HEK293 (cell line): ENCODE results near the gene DEPDC5.

Experiments
- CTCF ChIA-PET: fragments of 350-600 bp; formaldehyde crosslinking; extraction: SDS; loops from one replicate; lab custom pipeline; 2021; ENCODE audit warnings: antibody characterized with exemption; lab: Yijun Ruan, JAX
- POLR2A ChIA-PET: fragments of 300-600 bp; formaldehyde crosslinking; extraction: SDS; loops from one replicate; lab custom pipeline; 2020; ENCODE audit warnings: antibody characterized with exemption, inconsistent platforms; lab: Yijun Ruan, JAX
- H3K27ac ChIP-seq: fragments of 200-500 bp; sonication (Bioruptor generic); 2 replicates; pipeline ENCODE4 v1.5.1; 2014; ENCODE audit warnings: low read depth, low read length, control low read depth, inconsistent platforms; ENCODE audit errors: extremely low read depth
- H3K36me3 ChIP-seq, 2 experiments: fragments of 200-500 bp in 1 of 2; sonication (Bioruptor generic) in 1 of 2; 1 replicate in 1 of 2; 2 replicates in 1 of 2; pipeline ENCODE4 v1.5.1; 2014 to 2017; ENCODE audit warnings: inconsistent platforms in 2 of 2, low read length in 2 of 2; ENCODE audit not compliant: control insufficient read depth in 2 of 2, insufficient read depth in 1 of 2
- H3K4me1 ChIP-seq: fragments of 200-500 bp; sonication (Bioruptor generic); 2 replicates; pipeline ENCODE4 v1.5.1; 2014; ENCODE audit warnings: mild to moderate bottlenecking, low read length, inconsistent platforms; ENCODE audit not compliant: control insufficient read depth, insufficient read depth
- H3K4me3 ChIP-seq: 2 replicates; pipeline ENCODE4 v1.5.1; 2011; ENCODE audit warnings: low read depth, mild to moderate bottlenecking, control low read depth, low read length, moderate library complexity
- H3K9me3 ChIP-seq: fragments of 200-500 bp; sonication (Bioruptor generic); 2 replicates; pipeline ENCODE4 v1.5.1; 2014; ENCODE audit warnings: low read depth, low read length, inconsistent platforms; ENCODE audit not compliant: control insufficient read depth, insufficient read depth
- GLI4 ChIP-seq: fragments of 450-650 bp; formaldehyde crosslinking; IDR thresholded peaks from 2 replicates; pipeline ENCODE4 v1.5.1; 2016; ENCODE audit warnings: missing biosample characterization, missing genetic modification characterization
- HOXD13 ChIP-seq: sonication (generic); formaldehyde crosslinking; IDR thresholded peaks from 2 replicates; pipeline ENCODE4 v1.8.0; 2022; ENCODE audit warnings: missing genetic modification reagents, borderline replicate concordance
- PBX3 ChIP-seq: sonication (generic); formaldehyde crosslinking; IDR thresholded peaks from 2 replicates; pipeline ENCODE4 v1.8.1; 2022; ENCODE audit warnings: mild to moderate bottlenecking, moderate library complexity, missing genetic modification reagents
- PRDM2 ChIP-seq: fragments of 450-650 bp; formaldehyde crosslinking; IDR thresholded peaks from 2 replicates; pipeline ENCODE4 v1.5.1; 2016; ENCODE audit warnings: missing biosample characterization, missing genetic modification characterization, borderline replicate concordance
- PRDM4 ChIP-seq: fragments of 450-650 bp; formaldehyde crosslinking; IDR thresholded peaks from 2 replicates; pipeline ENCODE4 v1.5.1; 2017; ENCODE audit warnings: missing biosample characterization, missing genetic modification characterization
- REST ChIP-seq: fragments of 450-650 bp; formaldehyde crosslinking; IDR thresholded peaks from 2 replicates; pipeline ENCODE4 v1.5.1; 2016; ENCODE audit warnings: missing biosample characterization, missing genetic modification characterization
- WT1 ChIP-seq: fragments of 450-650 bp; formaldehyde crosslinking; IDR thresholded peaks from 2 replicates; pipeline ENCODE4 v1.5.1; 2016; ENCODE audit warnings: missing biosample characterization, missing genetic modification characterization
- ZIC2 ChIP-seq: fragments of 450-650 bp; formaldehyde crosslinking; IDR thresholded peaks from 2 replicates; pipeline ENCODE4 v1.5.1; 2016; ENCODE audit warnings: missing biosample characterization, missing genetic modification characterization
- ZNF221 ChIP-seq: fragments of 450-650 bp; formaldehyde crosslinking; IDR thresholded peaks from 2 replicates; pipeline ENCODE4 v1.5.1; 2017; ENCODE audit warnings: missing biosample characterization, missing genetic modification characterization, borderline replicate concordance
- ZNF239 ChIP-seq: fragments of 450-650 bp; formaldehyde crosslinking; IDR thresholded peaks from 2 replicates; pipeline ENCODE4 v1.5.1; 2016; ENCODE audit warnings: missing biosample characterization, missing genetic modification characterization
- ZNF416 ChIP-seq: fragments of 450-650 bp; formaldehyde crosslinking; IDR thresholded peaks from 2 replicates; pipeline ENCODE4 v1.5.1; 2016; ENCODE audit warnings: missing biosample characterization, missing genetic modification characterization
- ZNF585B ChIP-seq: fragments of 450-650 bp; formaldehyde crosslinking; IDR thresholded peaks from 2 replicates; pipeline ENCODE4 v1.5.1; 2016; ENCODE audit warnings: missing biosample characterization, missing genetic modification characterization
- ZNF664 ChIP-seq: fragments of 450-650 bp; formaldehyde crosslinking; IDR thresholded peaks from 2 replicates; pipeline ENCODE4 v1.5.1; 2016; ENCODE audit warnings: missing biosample characterization, missing genetic modification characterization
- ZNF701 ChIP-seq: fragments of 450-650 bp; formaldehyde crosslinking; IDR thresholded peaks from 2 replicates; pipeline ENCODE4 v1.5.1; 2016; ENCODE audit warnings: missing biosample characterization, missing genetic modification characterization
- ZSCAN18 ChIP-seq: fragments of 450-650 bp; formaldehyde crosslinking; IDR thresholded peaks from 2 replicates; pipeline ENCODE4 v1.5.1; 2016; ENCODE audit warnings: missing biosample characterization, missing genetic modification characterization

The DEPDC5 gene

DNA sequence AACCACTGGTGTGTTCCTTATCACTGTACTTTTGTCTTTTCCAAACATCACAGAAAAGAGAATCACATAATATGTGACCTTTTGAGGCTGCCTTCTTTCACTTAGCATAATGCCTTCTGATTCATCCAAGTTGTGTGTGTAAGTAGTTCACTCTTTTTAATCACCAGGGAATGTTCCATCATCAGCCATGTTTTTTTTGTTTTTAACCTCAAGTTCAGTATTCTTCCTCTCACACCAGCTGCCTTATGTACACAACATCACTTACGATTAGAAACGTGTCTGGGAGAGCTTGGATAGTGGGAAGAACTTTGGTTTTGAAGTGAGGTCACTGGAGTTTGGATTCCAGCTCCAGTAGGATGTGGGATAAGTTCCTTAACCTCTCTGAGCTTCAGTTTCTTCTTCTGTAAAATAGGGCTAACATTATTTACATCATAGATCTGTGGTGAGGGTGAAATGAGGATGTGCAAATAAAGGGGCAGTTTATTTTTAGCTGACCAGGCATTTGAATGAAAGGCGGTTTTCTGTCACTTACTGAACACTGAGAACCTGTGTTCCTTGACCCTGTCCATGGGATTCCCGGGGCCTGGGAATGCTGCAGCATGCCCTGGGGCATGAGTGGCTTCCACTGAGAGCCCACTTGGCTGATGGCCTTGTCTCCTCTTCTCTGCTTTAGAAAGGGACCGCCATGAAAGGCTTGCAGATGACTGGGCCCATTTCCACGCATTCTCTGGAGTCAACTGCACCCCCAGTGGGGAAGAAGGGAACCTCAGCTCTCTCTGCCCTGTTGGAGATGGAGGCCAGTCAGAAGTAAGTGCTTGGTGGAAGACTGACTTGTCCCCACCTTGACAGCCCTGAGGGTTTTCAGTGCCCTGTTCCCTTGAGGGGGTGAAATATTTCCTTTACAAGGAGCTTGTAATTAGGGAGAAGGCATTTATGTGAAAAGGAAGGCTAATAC is 92.6 kb downstream of the DEPDC5 start (continued):
- no peak for TF ChIP-seq ZSCAN18 (tag by site-specific recombination)
- TF ChIP-seq ZNF664 (tag by site-specific recombination): no peak
- TF ChIP-seq ZNF221 (tag by site-specific recombination): no peak

GRCh38 chr22:31848411-31848810 is 94.6 kb downstream of the DEPDC5 start:
- H3K9me3 ChIP-seq: no peaks in the 10 kb centered on the region
- no peak overlapping the region for H3K4me3 ChIP-seq
- TF ChIP-seq ZNF585B (tag by site-specific recombination) (peak; percentile 70), WT1 (tag by site-specific recombination) (no peak), ZNF701 (no peak), ZNF416 (tag by site-specific recombination) (no peak)
- CTCF ChIA-PET: no interaction called here
- no peaks in the 10 kb centered on the region for H3K4me1 ChIP-seq
- no peak overlapping the region for H3K27ac ChIP-seq
- H3K36me3 ChIP-seq: peaks cover 22 to 78% of the 10 kb centered on the region in 2 experiments
- POLR2A ChIA-PET: no interaction called here

GRCh38 chr22:31850135-31850534 is 96.3 kb downstream of the DEPDC5 start:
- Histone ChIP-seq H3K9me3 (no peaks in the 10 kb centered on the region), H3K36me3 (peaks cover 18 to 76% of the 10 kb centered on the region in 2 experiments), H3K4me3 (no peak overlapping the region), H3K4me1 (no peaks in the 10 kb centered on the region), H3K27ac (no peak overlapping the region)
- ChIA-PET CTCF (interaction anchor here (0.7 kb wide), 1 partner anchor 128 kb away, joined by 4 read pairs; no protein-coding TSS in a partner anchor), POLR2A (no interaction called here)
- TF ChIP-seq PRDM4 (tag by site-specific recombination): no peak
- no peak for TF ChIP-seq GLI4 (tag by site-specific recombination)
- TF ChIP-seq HOXD13: no peak
- TF ChIP-seq ZNF239 (tag by site-specific recombination): no peak
- no peak for TF ChIP-seq PBX3
- TF ChIP-seq REST (tag by site-specific recombination): no peak
- no peak for TF ChIP-seq PRDM2 (tag by site-specific recombination)
- TF ChIP-seq ZIC2 (tag by site-specific recombination): no peak
